ENCODE data around the gene WBP2.

WBP2 gene

DNA sequence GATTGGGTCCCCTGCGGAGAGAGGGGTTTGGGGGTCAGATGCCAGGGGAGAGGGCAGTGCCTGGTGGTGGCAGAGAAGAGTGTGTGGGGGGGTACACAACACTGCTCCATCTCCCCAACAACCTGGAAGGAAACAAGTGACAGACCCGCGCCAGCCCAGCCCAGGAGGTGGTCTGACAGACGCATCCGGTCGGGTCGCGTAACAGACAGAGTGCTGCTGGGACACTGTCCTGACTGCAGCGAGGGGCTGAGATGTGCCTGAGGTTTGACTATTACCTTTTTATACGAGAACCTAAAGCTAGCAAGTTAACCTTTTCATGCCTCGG, 27.1 kb downstream of the WBP2 start:
- H3K27ac ChIP-seq = no peak overlapping the region
- TF ChIP-seq, protein P1, sequence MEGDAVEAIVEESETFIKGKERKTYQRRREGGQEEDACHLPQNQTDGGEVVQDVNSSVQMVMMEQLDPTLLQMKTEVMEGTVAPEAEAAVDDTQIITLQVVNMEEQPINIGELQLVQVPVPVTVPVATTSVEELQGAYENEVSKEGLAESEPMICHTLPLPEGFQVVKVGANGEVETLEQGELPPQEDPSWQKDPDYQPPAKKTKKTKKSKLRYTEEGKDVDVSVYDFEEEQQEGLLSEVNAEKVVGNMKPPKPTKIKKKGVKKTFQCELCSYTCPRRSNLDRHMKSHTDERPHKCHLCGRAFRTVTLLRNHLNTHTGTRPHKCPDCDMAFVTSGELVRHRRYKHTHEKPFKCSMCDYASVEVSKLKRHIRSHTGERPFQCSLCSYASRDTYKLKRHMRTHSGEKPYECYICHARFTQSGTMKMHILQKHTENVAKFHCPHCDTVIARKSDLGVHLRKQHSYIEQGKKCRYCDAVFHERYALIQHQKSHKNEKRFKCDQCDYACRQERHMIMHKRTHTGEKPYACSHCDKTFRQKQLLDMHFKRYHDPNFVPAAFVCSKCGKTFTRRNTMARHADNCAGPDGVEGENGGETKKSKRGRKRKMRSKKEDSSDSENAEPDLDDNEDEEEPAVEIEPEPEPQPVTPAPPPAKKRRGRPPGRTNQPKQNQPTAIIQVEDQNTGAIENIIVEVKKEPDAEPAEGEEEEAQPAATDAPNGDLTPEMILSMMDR (conservative IDR thresholded peaks at IDR 0.05) = no peak

GRCh38 chr17:75827308-75828075, 27.6 kb downstream of the WBP2 start:
- TF ChIP-seq, protein P1 (conservative IDR thresholded peaks at IDR 0.05) = peak; percentile 81
- no peak overlapping the region for H3K27ac ChIP-seq

DNA sequence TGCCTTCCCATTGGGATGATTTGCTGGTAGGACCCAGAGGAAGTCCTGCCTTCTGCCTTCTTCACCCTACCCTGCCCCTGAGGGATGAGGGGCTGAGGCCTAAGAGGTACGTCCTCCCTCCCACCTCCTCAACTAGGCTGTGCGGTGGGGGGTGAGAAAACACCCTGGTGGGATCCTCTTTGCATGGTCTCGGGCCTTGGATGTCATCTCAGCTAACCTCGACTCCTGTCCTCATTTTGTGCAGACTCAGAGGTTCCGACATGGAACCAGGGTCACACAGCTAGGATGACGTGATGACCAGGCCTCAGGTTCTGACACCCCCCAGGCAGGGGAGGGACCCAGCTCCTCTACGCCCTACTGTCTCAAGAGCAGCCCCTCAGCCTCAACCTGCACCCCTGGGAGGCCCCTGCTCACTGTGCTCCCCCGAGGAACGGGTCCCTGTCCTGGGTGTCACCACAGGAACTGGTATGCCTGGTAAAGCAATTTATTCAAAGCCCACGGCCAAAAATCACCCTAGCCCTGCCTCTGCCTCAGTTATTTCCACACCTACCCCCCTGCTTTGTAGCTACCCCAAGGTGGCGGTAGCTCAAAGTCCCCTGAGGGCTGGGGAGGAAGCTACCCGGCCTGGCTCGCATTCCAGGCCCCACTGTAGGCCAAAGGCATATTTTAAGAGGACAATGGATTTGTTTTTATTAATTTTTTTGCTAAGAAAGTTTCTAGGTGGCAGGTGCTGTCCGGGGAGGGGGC, 28.4 kb downstream of the WBP2 start:
- no peak overlapping the region for H3K27ac ChIP-seq
- TF ChIP-seq, protein P1 (conservative IDR thresholded peaks at IDR 0.05) = no peak

- H3K27ac ChIP-seq = no peak overlapping the region
- TF ChIP-seq, protein P1 (conservative IDR thresholded peaks at IDR 0.05) = no peak
Observed at GRCh38 chr17:75825748-75826370, 29.3 kb downstream of the WBP2 start.

- TF ChIP-seq, protein P1 (conservative IDR thresholded peaks at IDR 0.05) = no peak
- no peak overlapping the region for H3K27ac ChIP-seq
Observed at GRCh38 chr17:75825149-75825552, 30.0 kb downstream of the WBP2 start.

DNA sequence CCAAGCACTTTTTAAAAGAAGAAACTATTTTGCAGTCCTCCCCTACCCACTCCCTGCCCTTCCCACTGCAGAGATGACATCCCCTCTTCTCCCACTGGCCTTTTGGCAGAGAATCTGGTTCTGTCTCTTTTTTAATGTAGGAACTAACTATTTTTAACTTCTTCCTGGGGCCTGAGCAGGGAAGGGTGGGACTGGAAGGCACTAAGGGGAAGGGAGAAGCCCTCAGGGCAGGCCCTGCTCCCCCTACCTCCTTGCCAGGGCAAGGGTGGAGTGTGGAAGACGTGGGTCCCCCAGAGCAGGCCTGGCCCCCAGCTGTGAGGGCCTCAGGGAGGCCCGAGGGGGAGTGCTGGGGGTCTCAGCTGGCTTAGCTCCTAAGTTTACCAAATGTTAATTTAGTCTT, 30.5 kb downstream of the WBP2 start:
- TF ChIP-seq, protein P1 (conservative IDR thresholded peaks at IDR 0.05) = no peak
- H3K27ac ChIP-seq = no peak overlapping the region

DNA sequence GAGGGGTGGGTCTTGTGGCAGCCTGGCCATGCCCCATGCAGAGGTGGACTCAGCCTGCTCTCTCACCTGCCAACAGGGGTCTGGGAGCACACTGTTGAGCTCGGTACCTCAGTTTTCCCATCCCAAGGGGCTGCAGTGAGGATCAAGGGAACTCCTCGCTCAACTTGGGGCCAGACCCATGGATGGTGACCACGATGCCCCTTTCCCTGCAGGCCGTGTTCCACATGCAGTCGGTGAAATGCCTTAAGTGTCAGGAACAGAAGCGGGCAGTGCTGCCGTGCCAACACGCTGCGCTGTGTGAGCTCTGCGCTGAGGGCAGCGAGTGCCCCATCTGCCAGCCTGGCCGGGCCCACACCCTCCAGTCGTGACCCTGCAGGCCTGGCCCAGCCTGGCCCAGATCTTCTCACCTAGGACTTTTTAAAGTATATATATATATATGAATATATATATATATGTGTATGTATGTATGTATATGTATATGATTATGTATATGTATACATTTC, 31.0 kb downstream of the WBP2 start:
- peak overlapping the region; percentile 80 for H3K27ac ChIP-seq
- TF ChIP-seq, protein P1 (conservative IDR thresholded peaks at IDR 0.05) = no peak
